Cerebellar cortex (tissue), 1 donor: ENCODE data around the gene PCDH9.
"Not testable (repeated sequence)": the region's sequence is repeated elsewhere in the genome, so short reads cannot be mapped to it uniquely, and the experiment has no call there.

Source experiments
- DNase-seq: peaks from one replicate; pipeline ENCODE4 v3.0.0-alpha.2; 2015; ENCODE audit warnings: low spot score

PCDH9 gene

GRCh38 chr13:66341635-66342377 lies 888.3 kb downstream of the PCDH9 start:
- DNase-seq, result no peak

GRCh38 chr13:66339214-66339613 lies 890.9 kb downstream of the PCDH9 start:
- no peak for DNase-seq

- no peak for DNase-seq
Measured at GRCh38 chr13:66338542-66338941, 891.6 kb downstream of the PCDH9 start.

GRCh38 chr13:66335626-66336025 lies 894.5 kb downstream of the PCDH9 start:
- no peak for DNase-seq

GRCh38 chr13:66329988-66330451 lies 900.1 kb downstream of the PCDH9 start:
- no peak for DNase-seq

GRCh38 chr13:66328476-66328875 lies 901.7 kb downstream of the PCDH9 start:
- no peak for DNase-seq

GRCh38 chr13:66323745-66324347 lies 906.3 kb downstream of the PCDH9 start:
- no peak for DNase-seq

GRCh38 chr13:66322936-66323335 lies 907.2 kb downstream of the PCDH9 start:
- no peak for DNase-seq

GRCh38 chr13:66322193-66322740 lies 907.9 kb downstream of the PCDH9 start:
- DNase-seq, result no peak

GRCh38 chr13:66314911-66315310 lies 915.2 kb downstream of the PCDH9 start:
- no peak for DNase-seq

- no peak for DNase-seq
Measured at GRCh38 chr13:66313413-66313812, 916.7 kb downstream of the PCDH9 start.

GRCh38 chr13:66312312-66313087 lies 917.6 kb downstream of the PCDH9 start:
- no peak for DNase-seq

- no peak for DNase-seq
Measured at GRCh38 chr13:66305961-66306617, 924.0 kb downstream of the PCDH9 start.

GRCh38 chr13:66301482-66301881 lies 928.7 kb downstream of the PCDH9 start:
- no peak for DNase-seq

- DNase-seq, result no peak
Measured at GRCh38 chr13:66301006-66301405, 929.1 kb downstream of the PCDH9 start.

GRCh38 chr13:66296875-66297274 lies 933.3 kb downstream of the PCDH9 start:
- no peak for DNase-seq

- no peak for DNase-seq
Measured at GRCh38 chr13:66296328-66296727, 933.8 kb downstream of the PCDH9 start.

- DNase-seq, result not testable (repeated sequence)
Measured at GRCh38 chr13:66286806-66287205, 943.3 kb downstream of the PCDH9 start.

- DNase-seq, result no peak
Measured at GRCh38 chr13:66275416-66275815, 954.7 kb downstream of the PCDH9 start.

- DNase-seq, result no peak
Measured at GRCh38 chr13:66273011-66273410, 957.1 kb downstream of the PCDH9 start.

- no peak for DNase-seq
Measured at GRCh38 chr13:66266761-66267160, 963.4 kb downstream of the PCDH9 start.

GRCh38 chr13:66266348-66266747 lies 963.8 kb downstream of the PCDH9 start:
- no peak for DNase-seq
